ENCODE results near the gene TMEM151B. TPM values are rescaled to one million over a fixed set of nuclear protein-coding genes. Genes with fewer than 3 reads are reported as not detected.

The TMEM151B gene
- total RNA-seq, 2 donors from 2014 or later: 0.22 to 0.51 TPM

- H3K4me3 Mint-ChIP-seq: peak overlapping the region; percentile 60
- Histone ChIP-seq H3K27ac (ENCODE audit: low read depth, low read length) (no peak overlapping the region), H3K9me3 (ENCODE audit: control insufficient read depth, low read length) (no peaks in the 10 kb centered on the region), H3K9ac (ENCODE audit: extremely low read depth, low read length, poor library complexity, severe bottlenecking) (no peak overlapping the region), H3K4me3 (ENCODE audit: low read length) (peak overlapping the region; percentile 81), H3K36me3 (ENCODE audit: control insufficient read depth, insufficient read depth, low read length) (peaks cover 18% of the 10 kb centered on the region), H3K27me3 (ENCODE audit: control insufficient read depth, insufficient read depth, low read length, poor library complexity, severe bottlenecking) (peaks cover 51% of the 10 kb centered on the region), H3K4me1 (ENCODE audit: control insufficient read depth, insufficient read depth, low read length) (no peaks in the 10 kb centered on the region)
- peaks cover 31% of the 10 kb centered on the region for H3K36me3 Mint-ChIP-seq (ENCODE audit: low read depth)
- H3K9me3 Mint-ChIP-seq: no peaks in the 10 kb centered on the region
- TF ChIP-seq CTCF (conservative IDR thresholded peaks at IDR 0.05): no peak
- H3K4me1 Mint-ChIP-seq: peaks cover 6% of the 10 kb centered on the region
- no peak overlapping the region for H3K27ac Mint-ChIP-seq
- H3K27me3 Mint-ChIP-seq (ENCODE audit: insufficient read depth): peaks cover 61% of the 10 kb centered on the region
- DNase-seq: peak; percentile 85
- 1% methylated on average over 23 to 86 of the region's 86 CpGs for WGBS, 2 experiments (ENCODE audit: insufficient coverage in 1 of 2, insufficient read length in 1 of 2)
These were observed 27.1 kb downstream of the TMEM151B start for GRCh38 chr6:44297063-44298038.

GRCh38 chr6:44298055-44298803, 28.0 kb downstream of the TMEM151B start:
- no peaks in the 10 kb centered on the region for H3K9me3 ChIP-seq (ENCODE audit: control insufficient read depth, low read length)
- H3K9ac ChIP-seq (ENCODE audit: extremely low read depth, low read length, poor library complexity, severe bottlenecking): no peak overlapping the region

More at GRCh38 chr6:44298055-44298803, 28.0 kb downstream of the TMEM151B start:
- peaks cover 44% of the 10 kb centered on the region for H3K27me3 ChIP-seq (ENCODE audit: control insufficient read depth, insufficient read depth, low read length, poor library complexity, severe bottlenecking)
- Mint-ChIP-seq H3K4me3 (peak overlapping the region; percentile 60), H3K36me3 (ENCODE audit: low read depth) (peaks cover 36% of the 10 kb centered on the region), H3K27me3 (ENCODE audit: insufficient read depth) (peaks cover 53% of the 10 kb centered on the region), H3K9me3 (no peaks in the 10 kb centered on the region), H3K4me1 (peaks cover 6% of the 10 kb centered on the region), H3K27ac (no peak overlapping the region)
- 58 to 62% methylated on average over 18 to 20 of the region's 20 CpGs for WGBS, 2 experiments (ENCODE audit: insufficient coverage in 1 of 2, insufficient read length in 1 of 2)
- no peak overlapping the region for H3K27ac ChIP-seq (ENCODE audit: low read depth, low read length)
- no peaks in the 10 kb centered on the region for H3K4me1 ChIP-seq (ENCODE audit: control insufficient read depth, insufficient read depth, low read length)
- TF ChIP-seq CTCF (conservative IDR thresholded peaks at IDR 0.05): peak; percentile 55
- peak; percentile 66 for DNase-seq
- peaks cover 26% of the 10 kb centered on the region for H3K36me3 ChIP-seq (ENCODE audit: control insufficient read depth, insufficient read depth, low read length)
- peak overlapping the region; percentile 81 for H3K4me3 ChIP-seq (ENCODE audit: low read length)
